Tibial nerve (tissue), 4 donors: Measurements from ENCODE around the gene DDX3X. TPM values are rescaled to one million over a fixed set of nuclear protein-coding genes. Genes with fewer than 3 reads are reported as not detected.

Experiments
- DNase-seq, 2 donors: peaks; one replicate each; pipeline ENCODE4 v3.0.0-alpha.2; 2019; ENCODE audit warnings: low spot score in 2 of 2
- H3K27ac ChIP-seq, 4 donors: fragments of 200-600 bp; sonication (generic) in 3 of 4; one replicate each; pipeline ENCODE4 v1.5.1; 2017 to 2019; ENCODE audit warnings: mild to moderate bottlenecking in 1 of 4
- H3K27me3 ChIP-seq, 2 donors: fragments of 200-600 bp; sonication (generic) in 1 of 2; one replicate each; pipeline versions ENCODE4 v1.5.1 to v1.6.0; 2017 to 2019
- H3K36me3 ChIP-seq, 3 donors: fragments of 200-600 bp; sonication (generic); one replicate each; pipeline ENCODE4 v1.5.1; 2018 to 2019
- H3K4me1 ChIP-seq, 4 donors: fragments of 200-600 bp; sonication (generic) in 3 of 4; one replicate each; pipeline ENCODE4 v1.5.1; 2017 to 2019
- H3K4me3 ChIP-seq, 4 donors: fragments of 200-600 bp; sonication (generic) in 3 of 4; one replicate each; pipeline ENCODE4 v1.5.1; 2017 to 2019; ENCODE audit warnings: mild to moderate bottlenecking in 1 of 4, moderate library complexity in 1 of 4
- H3K9me3 ChIP-seq, 4 donors: fragments of 200-600 bp; sonication (generic) in 3 of 4; one replicate each; pipeline ENCODE4 v1.5.1; 2017 to 2019
- EP300 ChIP-seq, 2 donors: sonication (generic); formaldehyde crosslinking; IDR thresholded peaks; one replicate each; pipeline ENCODE4 v1.6.1; 2017; ENCODE audit warnings: antibody characterized with exemption in 2 of 2, mild to moderate bottlenecking in 1 of 2
- POLR2A ChIP-seq, 2 donors: fragments of 450-650 bp; IDR thresholded peaks; one replicate each; pipeline ENCODE4 v1.6.1; 2017; ENCODE audit warnings: antibody characterized with exemption in 2 of 2, mild to moderate bottlenecking in 2 of 2, moderate library complexity in 2 of 2
- WGBS, 2 donors: methylation state at CpG; one replicate each; pipeline ENCODE4 v1.1.5; 2018; 5-methylcytosine and 5-hydroxymethylcytosine counted together
- total RNA-seq, 4 donors: library from RNA; depleted of rRNA; stranded (reverse); fragments of >200 nt; gene quantifications; one replicate each; pipeline ENCODE4 v1.1.0, GENCODE V29; 2016
- TF ChIP-seq, protein P1 (sequence below), 5 experiments: fragments of 200-600 bp in 3 of 5; fragments of 450-650 bp in 2 of 5; sonication (generic) in 3 of 5; IDR thresholded peaks; one replicate each; pipeline ENCODE4 v1.5.1; 2016 to 2019; ENCODE audit warnings: antibody characterized with exemption in 5 of 5, mild to moderate bottlenecking in 3 of 5, moderate library complexity in 2 of 5

The DDX3X gene
- total RNA-seq, 4 donors from 2014 or later = 123 to 171 (median 148) TPM

DNA sequence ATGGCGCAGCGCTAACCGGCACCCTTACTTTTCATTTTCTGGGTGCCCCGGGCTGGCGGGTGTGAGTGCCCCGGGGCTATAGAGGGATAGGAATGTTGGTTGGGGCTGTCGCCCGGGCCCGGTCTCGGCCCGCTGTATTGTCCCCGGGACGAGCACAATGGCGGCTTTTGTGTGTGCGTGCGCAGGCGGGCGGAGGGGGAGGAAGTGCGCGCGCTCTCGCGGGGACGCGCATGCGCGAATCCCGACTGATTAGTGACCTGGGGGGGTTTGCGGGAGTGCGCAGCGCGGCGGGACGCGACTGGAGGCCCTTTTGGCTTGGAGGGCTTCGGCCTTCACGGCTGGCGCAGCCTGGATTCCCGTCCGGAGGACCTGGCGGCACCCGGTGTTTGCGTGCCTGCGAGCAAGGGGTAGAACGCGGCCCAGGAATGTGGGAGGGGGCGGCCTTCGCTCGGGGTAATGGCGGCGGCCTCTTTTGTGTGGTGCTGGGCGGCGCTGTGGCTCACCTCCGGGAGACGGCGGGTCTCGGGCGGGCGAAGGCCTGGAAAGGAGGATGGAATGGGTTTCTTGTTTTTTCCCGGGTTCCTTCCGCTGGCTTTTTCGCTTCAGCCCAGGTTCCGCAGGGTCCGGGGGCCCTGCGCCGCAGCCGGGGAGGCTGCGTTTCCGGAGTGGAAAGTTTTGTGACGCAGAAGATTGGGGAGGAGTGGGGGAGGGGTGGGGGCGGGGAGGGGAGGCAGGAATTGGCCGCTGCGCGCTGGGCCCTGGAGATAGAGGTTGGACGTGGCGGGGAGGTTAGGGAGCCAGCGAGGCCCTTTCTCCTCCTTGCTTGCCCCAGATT is 618 bp downstream of the DDX3X start:
- TF ChIP-seq, protein P1, sequence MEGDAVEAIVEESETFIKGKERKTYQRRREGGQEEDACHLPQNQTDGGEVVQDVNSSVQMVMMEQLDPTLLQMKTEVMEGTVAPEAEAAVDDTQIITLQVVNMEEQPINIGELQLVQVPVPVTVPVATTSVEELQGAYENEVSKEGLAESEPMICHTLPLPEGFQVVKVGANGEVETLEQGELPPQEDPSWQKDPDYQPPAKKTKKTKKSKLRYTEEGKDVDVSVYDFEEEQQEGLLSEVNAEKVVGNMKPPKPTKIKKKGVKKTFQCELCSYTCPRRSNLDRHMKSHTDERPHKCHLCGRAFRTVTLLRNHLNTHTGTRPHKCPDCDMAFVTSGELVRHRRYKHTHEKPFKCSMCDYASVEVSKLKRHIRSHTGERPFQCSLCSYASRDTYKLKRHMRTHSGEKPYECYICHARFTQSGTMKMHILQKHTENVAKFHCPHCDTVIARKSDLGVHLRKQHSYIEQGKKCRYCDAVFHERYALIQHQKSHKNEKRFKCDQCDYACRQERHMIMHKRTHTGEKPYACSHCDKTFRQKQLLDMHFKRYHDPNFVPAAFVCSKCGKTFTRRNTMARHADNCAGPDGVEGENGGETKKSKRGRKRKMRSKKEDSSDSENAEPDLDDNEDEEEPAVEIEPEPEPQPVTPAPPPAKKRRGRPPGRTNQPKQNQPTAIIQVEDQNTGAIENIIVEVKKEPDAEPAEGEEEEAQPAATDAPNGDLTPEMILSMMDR (IDR thresholded peaks at IDR 0.05) = no peak
- TF ChIP-seq EP300 (IDR thresholded peaks at IDR 0.05) = peak; percentile 17 to 71
- TF ChIP-seq POLR2A (IDR thresholded peaks at IDR 0.05) = peak; percentile 55 to 59
- H3K27me3 ChIP-seq = no peaks in the 10 kb centered on the region

DNA sequence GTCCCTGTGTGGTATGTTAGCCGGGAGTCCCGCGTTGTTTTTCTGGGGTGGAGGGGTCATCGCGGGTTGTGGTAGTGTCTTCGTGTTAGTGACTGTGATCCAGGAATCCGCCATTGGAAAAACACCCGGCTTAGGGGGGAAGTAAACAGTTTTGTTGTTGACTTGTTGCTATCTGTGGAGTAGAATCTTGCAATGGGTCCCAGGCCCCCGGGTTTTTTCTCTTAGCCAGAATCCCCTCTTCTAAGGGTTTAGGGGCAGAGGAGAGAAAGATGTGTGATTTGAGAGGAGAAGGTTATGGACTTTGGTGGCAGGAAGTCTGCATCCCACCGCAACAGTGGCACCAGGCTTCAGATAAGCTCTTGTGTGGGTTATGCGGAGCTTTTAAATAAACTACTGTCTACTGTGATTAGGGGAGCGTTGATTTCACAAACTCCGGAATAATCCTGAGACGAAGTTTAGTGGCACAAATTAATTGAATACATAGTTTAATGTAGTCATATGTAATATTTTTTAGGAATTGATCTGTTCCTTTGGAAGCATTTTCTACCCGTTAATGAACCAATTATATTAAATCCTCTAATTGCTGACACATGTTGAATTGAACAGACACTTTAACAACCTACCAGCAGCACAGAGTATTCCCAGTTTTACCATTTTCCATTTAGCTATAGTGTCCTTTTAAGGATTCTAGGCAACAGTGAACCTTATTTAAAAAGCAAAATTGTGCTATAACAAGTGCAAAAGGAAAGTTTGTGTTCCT is 1.4 kb downstream of the DDX3X start:
- H3K9me3 ChIP-seq = no peaks in the 10 kb centered on the region
- DNase-seq = no peak
- WGBS, 2 donors = 0 to 5% methylated on average over 6 to 15 of the region's 15 CpGs
- H3K4me1 ChIP-seq = peaks cover 0 to 22% (median 10%) of the 10 kb centered on the region in 4 donors
- peak overlapping the region; percentile 97 to 100 (median 100) for H3K27ac ChIP-seq
- TF ChIP-seq POLR2A (IDR thresholded peaks at IDR 0.05) = no peak
- TF ChIP-seq EP300 (IDR thresholded peaks at IDR 0.05) = no peak
- TF ChIP-seq, protein P1 (IDR thresholded peaks at IDR 0.05) = no peak
- peak overlapping the region; percentile 81 to 96 (median 88) for H3K4me3 ChIP-seq
- no peaks in the 10 kb centered on the region for H3K27me3 ChIP-seq
- no peaks in the 10 kb centered on the region for H3K36me3 ChIP-seq

More for the DNA sequence above, 618 bp downstream of the DDX3X start:
- Histone ChIP-seq H3K9me3 (no peaks in the 10 kb centered on the region), H3K27ac (peak overlapping the region; percentile 97 to 100 (median 100)), H3K4me3 (peak overlapping the region; percentile 81 to 96 (median 88)), H3K36me3 (no peaks in the 10 kb centered on the region), H3K4me1 (peaks cover 0 to 22% (median 10%) of the 10 kb centered on the region in 4 donors)
- WGBS, 2 donors = 0 to 3% methylated on average over 12 to 63 of the region's 77 CpGs
- peak; percentile 73 to 75 for DNase-seq

DNA sequence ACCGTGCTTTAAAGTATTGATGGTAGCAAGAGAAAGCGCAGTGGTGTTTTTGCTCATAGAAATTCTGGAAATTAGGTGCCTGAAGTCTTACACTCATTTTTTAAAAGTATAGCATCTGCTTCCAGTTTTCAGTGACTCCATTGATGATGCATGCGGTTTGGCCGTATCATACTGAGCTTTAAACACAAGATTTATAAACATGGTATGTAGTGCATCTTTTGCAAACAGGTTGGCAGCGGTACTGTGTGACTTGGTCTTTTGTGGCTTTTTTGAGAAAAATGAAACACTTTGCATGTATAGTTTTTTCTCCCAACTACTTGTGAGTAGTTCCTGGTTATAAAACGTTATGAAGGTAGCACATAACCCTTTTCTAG is 2.0 kb downstream of the DDX3X start:
- Histone ChIP-seq H3K4me3 (peak overlapping the region; percentile 81 to 96 (median 88)), H3K36me3 (no peaks in the 10 kb centered on the region), H3K27me3 (no peaks in the 10 kb centered on the region), H3K9me3 (no peaks in the 10 kb centered on the region), H3K4me1 (peaks cover 0 to 24% (median 11%) of the 10 kb centered on the region in 4 donors), H3K27ac (peak overlapping the region; percentile 97 to 100 (median 100))
- WGBS, 2 donors = 12 to 35% methylated on average over 6 of the region's 6 CpGs
- TF ChIP-seq EP300 (IDR thresholded peaks at IDR 0.05) (no peak), POLR2A (IDR thresholded peaks at IDR 0.05) (no peak)
- TF ChIP-seq, protein P1 (IDR thresholded peaks at IDR 0.05) = no peak
- no peak for DNase-seq

DNA sequence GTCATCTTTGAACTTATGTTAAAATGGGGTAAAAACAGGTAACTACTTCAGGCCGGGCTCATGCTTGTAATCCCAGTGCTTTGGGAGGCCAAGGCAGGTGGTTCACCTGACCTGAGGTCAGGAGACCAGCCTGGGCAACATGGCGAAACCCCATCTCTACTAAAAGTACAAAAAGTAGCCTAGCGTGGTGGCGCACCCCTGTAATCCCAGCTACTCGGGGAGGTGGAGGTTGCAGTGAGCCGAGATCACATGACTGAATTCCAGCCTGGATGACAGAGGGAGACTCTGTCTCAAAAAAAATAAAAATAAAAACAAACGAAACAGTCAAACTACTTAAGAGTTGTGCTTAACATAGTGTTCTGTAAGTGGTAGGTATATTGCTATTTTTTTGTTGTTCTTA is 2.5 kb downstream of the DDX3X start:
- H3K9me3 ChIP-seq = no peaks in the 10 kb centered on the region
- peak overlapping the region; percentile 81 to 96 (median 88) for H3K4me3 ChIP-seq
- peaks cover 0 to 25% (median 11%) of the 10 kb centered on the region in 4 donors for H3K4me1 ChIP-seq
- H3K27ac ChIP-seq = peak overlapping the region in 3 of 4 donors; percentile 7 to 100 (median 100)
- DNase-seq = no peak
- TF ChIP-seq EP300 (IDR thresholded peaks at IDR 0.05) = no peak
- TF ChIP-seq, protein P1 (IDR thresholded peaks at IDR 0.05) = no peak
- no peak for TF ChIP-seq POLR2A (IDR thresholded peaks at IDR 0.05)
- H3K27me3 ChIP-seq = no peaks in the 10 kb centered on the region
- no peaks in the 10 kb centered on the region for H3K36me3 ChIP-seq
- 40 to 65% methylated on average over 7 of the region's 7 CpGs for WGBS, 2 donors
